Measurements from ENCODE around the gene FOXJ1. TPM values are rescaled to one million over a fixed set of nuclear protein-coding genes. Genes with fewer than 3 reads are reported as not detected.
A peak's percentile ranks its signal among the peaks of the same experiment; 100 is the strongest.

The FOXJ1 gene
- total RNA-seq, 8 experiments from 2014 or later = 0.41 to 83.2 (median 3.0) TPM

DNA sequence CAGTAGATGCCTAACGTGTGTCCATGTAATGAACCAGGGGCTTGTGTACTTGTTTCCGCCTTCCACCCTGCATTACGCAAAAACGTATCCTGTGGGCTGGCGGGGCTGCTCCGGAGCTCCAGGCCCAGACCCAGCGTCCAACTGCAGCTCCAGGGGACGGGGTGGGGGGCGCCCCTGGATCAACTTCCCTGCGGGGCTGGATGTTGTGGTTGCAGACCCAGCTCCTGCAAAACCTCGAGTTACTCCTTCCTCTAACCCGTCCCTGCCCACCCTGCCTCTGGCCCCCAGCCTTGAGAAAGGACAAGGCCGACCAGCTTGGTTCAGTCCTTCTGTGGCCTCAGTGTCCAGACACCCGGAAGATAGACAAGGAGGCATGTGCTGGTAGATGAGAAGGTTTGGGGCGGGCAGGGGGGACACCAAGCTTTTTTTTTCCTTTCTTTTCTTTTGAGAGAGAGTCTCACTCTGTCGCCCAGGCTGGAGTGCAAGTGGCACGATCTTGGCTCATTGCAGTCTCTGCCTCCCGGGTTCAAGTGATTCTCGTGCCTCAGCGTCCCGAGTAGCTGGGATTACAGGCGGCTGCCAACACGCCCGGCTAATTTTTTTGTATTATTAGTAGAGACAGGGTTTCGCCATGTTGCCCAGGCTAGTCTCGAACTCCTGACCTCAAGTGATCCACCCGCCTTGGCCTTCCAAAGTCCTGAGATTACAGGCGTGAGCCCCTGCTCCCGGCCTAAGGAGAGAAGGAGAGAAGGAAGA lies 36.7 kb downstream of the FOXJ1 start:
- in situ Hi-C loops (cut with MboI; ENCODE audit: low pct_unique_long_range_greater_than_20kb in 2 of 9, low sequenced_read_pairs in 9 of 9, unreplicated experiment in 9 of 9) = loop anchor here in 7 of 9 experiments (25.0 kb wide), 1 partner anchor 183 kb away; no protein-coding TSS in a partner anchor
- Histone ChIP-seq H3K4me3 (peak overlapping the region; percentile 50 to 86 (median 71)), H3K4me1 (replicated peaks in 1 of 2) (peaks cover 10 to 12% of the 10 kb centered on the region in 2 donors), H3K27ac (peak overlapping the region; percentile 94 to 95)
- ATAC-seq (replicated peaks in 6 of 8) = no peak
- 0 to 84% (median 69%) methylated on average over 1 to 18 of the region's 29 CpGs; no CpG with 5 or more reads in 7 of the 10 experiments for WGBS, 10 experiments

DNA sequence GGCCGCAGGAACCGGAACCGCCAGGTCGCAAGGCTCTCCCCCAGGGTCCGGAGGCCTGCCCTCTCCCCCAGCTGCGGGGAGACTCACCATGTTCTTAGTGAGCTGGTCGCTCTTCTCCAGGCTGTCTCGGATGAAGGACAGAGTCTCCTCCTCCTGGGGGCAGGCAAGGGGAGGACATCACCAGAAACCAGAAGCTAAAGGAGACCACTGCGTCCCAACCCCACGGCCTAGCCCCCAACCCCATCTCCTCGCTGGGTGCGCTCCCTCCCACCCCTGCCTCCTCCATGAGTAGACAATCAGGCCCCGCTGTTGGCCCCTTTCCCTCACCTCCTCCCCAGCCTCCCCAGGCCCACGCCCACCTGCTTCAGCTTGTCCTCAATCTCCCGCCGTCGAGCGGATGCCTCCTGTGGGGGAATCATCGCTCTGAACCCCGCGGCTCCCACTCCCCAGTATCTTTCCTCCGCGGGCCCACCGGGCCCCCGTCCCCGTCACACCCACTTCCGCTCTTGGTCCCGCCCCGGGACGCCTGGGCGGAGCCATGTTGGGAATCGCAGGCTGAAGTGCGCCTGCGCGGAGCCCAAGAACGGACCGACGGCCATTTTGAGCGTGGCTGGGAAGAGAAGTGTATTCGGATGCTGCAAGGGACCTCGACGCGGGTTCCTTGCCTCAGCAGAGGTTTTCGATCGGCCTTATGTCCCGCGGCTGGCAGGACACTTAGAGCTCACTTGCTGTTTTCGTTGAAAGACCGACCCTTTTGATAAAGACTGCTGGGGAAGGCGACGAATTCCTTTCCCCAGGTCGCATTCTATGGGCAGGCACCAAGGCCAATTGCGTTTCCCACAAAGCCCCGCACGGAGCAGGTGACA lies 37.5 kb downstream of the FOXJ1 start, which contains the start of gene EXOC7:
EXOC7 (minus strand) TSS at position 514 of the 866 bp plus-strand sequence; CDS start at position 419, 95 bp downstream.
- in situ Hi-C loops (cut with MboI; ENCODE audit: low pct_unique_long_range_greater_than_20kb in 2 of 9, low sequenced_read_pairs in 9 of 9, unreplicated experiment in 9 of 9) = loop anchor here in 7 of 9 experiments (25.0 kb wide), 1 partner anchor 184 kb away; no protein-coding TSS in a partner anchor
- ATAC-seq (replicated peaks in 6 of 8) = peak; percentile 79 to 95 (median 90)
- WGBS, 10 experiments = 0 to 8% (median 4%) methylated on average over 5 to 11 of the region's 55 CpGs; no CpG with 5 or more reads in 6 of the 10 experiments
- Histone ChIP-seq H3K4me1 (replicated peaks in 1 of 2) (peaks cover 10 to 12% of the 10 kb centered on the region in 2 donors), H3K27ac (peak within 1 kb of the TSS; percentile 94 to 95), H3K4me3 (peak within 1 kb of the TSS; percentile 50 to 86 (median 71))

DNA sequence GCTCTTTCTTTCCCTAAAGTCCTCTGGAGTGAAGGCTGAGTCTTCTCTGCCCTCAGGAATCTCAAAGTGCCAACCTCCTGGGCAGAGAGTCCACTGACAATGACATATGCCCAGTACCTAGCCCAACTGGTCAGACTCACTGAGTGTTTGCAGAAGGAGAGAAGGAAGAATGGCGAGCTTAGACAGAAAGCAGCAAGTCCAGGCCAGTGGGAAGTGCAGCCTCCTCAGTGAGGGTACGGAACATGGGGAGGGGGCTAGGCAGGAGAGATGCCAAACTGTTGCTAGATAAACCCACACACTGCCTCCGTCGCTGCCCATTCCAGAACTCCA lies 38.1 kb downstream of the FOXJ1 start:
- 0 to 20% (median 4%) methylated on average over 1 to 4 of the region's 4 CpGs; no CpG with 5 or more reads in 7 of the 10 experiments for WGBS, 10 experiments
- ATAC-seq (replicated peaks in 6 of 8) = peak in 3 of 8 experiments; percentile 5 to 15 (median 7)
- Histone ChIP-seq H3K4me3 (peak overlapping the region; percentile 50 to 86 (median 71)), H3K27ac (peak overlapping the region; percentile 94 to 95), H3K4me1 (replicated peaks in 1 of 2) (peaks cover 10 to 12% of the 10 kb centered on the region in 2 donors)
- in situ Hi-C loops (cut with MboI; ENCODE audit: low pct_unique_long_range_greater_than_20kb in 2 of 9, low sequenced_read_pairs in 9 of 9, unreplicated experiment in 9 of 9) = loop anchor here in 7 of 9 experiments (25.0 kb wide), 1 partner anchor 184 kb away; no protein-coding TSS in a partner anchor

DNA sequence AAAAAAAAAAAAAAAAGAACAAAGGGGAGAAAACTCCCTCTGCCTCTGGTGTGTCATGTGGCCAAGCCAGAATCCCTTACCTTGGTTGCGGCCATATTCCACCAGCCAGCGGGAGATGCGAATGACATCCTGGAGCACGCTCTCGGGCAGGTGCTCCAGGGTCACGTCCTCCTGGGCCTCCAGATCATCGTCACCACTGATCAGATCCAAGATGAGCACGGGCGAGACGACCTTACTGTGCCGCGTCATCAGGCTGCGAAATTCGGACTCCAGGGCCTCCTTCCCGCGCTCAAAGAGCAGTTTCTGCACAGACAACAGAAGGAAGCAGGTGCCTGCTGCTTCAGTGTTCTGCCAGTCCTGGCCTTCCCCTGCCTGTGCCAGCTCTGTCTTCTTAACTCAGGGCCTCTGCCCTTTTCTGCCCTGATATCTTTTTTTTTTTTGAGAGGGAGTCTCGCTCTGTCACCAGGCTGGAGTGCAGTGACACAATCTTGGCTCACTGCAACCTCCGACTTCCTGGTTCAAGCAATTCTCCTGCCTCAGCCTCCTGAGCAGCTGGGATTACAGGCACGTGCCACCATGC lies 43.2 kb downstream of the FOXJ1 start:
- Histone ChIP-seq H3K4me1 (replicated peaks in 1 of 2) (peaks cover 5% of the 10 kb centered on the region in 2 donors), H3K4me3 (no peak overlapping the region), H3K27ac (no peak overlapping the region)
- ATAC-seq (replicated peaks in 6 of 8) = no peak
- in situ Hi-C loops (cut with MboI; ENCODE audit: low pct_unique_long_range_greater_than_20kb in 2 of 9, low sequenced_read_pairs in 9 of 9, unreplicated experiment in 9 of 9) = no loop called here
- 68 to 100% (median 97%) methylated on average over 2 to 14 of the region's 19 CpGs; no CpG with 5 or more reads in 2 of the 10 experiments for WGBS, 10 experiments

DNA sequence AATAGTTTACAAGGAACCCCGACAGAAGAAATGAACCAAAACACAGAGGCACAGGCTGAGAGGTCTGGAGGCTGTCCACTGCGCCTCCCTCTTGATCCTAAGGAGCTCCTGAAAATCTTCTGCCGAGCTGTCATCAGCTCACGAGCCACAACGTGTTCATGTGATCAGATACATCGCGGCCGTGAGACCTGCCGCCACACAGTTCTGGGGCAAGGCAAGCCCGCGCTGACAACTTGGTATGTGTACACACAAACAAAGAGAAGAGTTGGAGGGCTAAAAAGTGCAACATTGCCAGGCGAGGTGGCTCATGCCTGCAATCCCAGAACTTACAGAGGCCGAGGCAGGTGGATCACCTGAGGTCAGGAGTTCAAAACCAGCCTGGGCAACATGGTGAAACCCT lies 45.1 kb downstream of the FOXJ1 start:
- H3K4me3 ChIP-seq = no peak overlapping the region
- in situ Hi-C loops (cut with MboI; ENCODE audit: low pct_unique_long_range_greater_than_20kb in 2 of 9, low sequenced_read_pairs in 9 of 9, unreplicated experiment in 9 of 9) = no loop called here
- peaks cover 0 to 10% of the 10 kb centered on the region in 2 donors for H3K4me1 ChIP-seq (replicated peaks in 1 of 2)
- ATAC-seq (replicated peaks in 6 of 8) = no peak
- no peak overlapping the region for H3K27ac ChIP-seq
- 89 to 100% (median 94%) methylated on average over 1 to 7 of the region's 13 CpGs; no CpG with 5 or more reads in 3 of the 10 experiments for WGBS, 10 experiments

DNA sequence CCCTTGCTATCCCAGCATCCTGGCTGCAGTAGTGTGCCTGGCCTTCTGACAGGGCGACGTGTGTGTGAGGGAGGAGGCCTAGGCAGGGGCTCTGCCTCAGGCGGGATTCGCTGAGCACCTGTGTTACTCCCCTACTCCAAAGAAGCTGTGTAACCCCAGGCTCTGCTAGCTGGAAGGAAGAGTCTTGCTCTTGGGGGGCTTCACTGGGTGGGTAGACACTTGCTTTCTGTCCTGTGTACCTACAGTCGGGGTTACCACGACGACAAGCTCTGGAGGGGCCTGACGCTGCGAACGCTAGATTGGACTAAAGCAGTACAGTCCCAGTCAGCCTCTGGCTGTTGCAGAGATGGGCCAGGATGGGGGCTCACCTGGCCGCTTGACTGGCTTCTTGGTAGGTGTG lies 47.0 kb downstream of the FOXJ1 start:
- 60 to 100% (median 96%) methylated on average over 3 to 8 of the region's 11 CpGs; no CpG with 5 or more reads in 5 of the 10 experiments for WGBS, 10 experiments
- Histone ChIP-seq H3K4me3 (no peak overlapping the region), H3K27ac (no peak overlapping the region), H3K4me1 (replicated peaks in 1 of 2) (peaks cover 0 to 28% of the 10 kb centered on the region in 2 donors)
- in situ Hi-C loops (cut with MboI; ENCODE audit: low pct_unique_long_range_greater_than_20kb in 2 of 9, low sequenced_read_pairs in 9 of 9, unreplicated experiment in 9 of 9) = no loop called here
- no peak for ATAC-seq (replicated peaks in 6 of 8)

DNA sequence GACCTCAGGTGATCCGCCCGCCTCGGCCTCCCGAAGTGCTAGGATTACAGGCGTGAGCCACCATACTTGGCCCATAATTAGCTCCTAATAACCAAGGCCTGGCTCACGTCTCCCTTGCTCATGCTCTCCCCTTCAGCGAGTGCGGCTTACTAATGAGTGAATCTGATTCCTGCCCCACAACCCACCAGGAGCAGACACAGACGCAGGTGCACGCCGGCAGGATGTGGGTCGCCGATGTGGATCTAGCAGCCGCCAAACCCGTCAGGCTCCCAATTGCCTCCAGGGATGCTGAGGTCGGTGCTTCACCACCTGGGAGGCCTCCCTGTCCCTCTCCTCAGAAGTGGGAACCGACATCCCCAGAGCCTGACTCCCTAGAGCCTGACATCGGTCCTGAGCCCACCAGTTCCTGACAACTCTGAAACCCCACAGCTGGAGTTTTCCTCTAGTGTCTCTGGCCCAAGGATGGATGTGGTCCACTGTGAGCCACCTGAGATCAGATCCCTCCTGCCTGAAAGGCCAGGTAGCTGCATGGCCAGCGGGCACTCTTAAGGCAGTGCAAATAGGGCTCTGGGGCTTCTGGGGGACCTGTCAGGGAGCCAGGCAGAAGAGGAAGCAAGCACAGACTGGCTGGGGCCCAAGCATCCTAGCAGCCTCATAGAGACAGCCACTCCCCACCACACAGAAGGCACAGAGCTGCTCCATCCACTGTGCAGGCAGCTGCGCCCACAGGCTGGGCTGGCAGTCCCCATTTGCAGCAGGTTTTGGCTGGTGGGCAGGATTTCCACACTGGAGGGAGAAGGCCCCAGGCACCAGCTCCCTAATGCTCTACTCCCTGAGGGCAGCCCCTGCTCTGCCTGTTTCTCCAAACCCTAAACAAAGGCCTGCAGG lies 48.3 kb downstream of the FOXJ1 start:
- no peak overlapping the region for H3K4me3 ChIP-seq
- H3K27ac ChIP-seq = no peak overlapping the region
- no peak for ATAC-seq (replicated peaks in 6 of 8)
- peaks cover 0 to 29% of the 10 kb centered on the region in 2 donors for H3K4me1 ChIP-seq (replicated peaks in 1 of 2)
- WGBS, 10 experiments = 100% methylated on average over 1 to 4 of the region's 20 CpGs; no CpG with 5 or more reads in 5 of the 10 experiments
- in situ Hi-C loops (cut with MboI; ENCODE audit: low pct_unique_long_range_greater_than_20kb in 2 of 9, low sequenced_read_pairs in 9 of 9, unreplicated experiment in 9 of 9) = no loop called here

DNA sequence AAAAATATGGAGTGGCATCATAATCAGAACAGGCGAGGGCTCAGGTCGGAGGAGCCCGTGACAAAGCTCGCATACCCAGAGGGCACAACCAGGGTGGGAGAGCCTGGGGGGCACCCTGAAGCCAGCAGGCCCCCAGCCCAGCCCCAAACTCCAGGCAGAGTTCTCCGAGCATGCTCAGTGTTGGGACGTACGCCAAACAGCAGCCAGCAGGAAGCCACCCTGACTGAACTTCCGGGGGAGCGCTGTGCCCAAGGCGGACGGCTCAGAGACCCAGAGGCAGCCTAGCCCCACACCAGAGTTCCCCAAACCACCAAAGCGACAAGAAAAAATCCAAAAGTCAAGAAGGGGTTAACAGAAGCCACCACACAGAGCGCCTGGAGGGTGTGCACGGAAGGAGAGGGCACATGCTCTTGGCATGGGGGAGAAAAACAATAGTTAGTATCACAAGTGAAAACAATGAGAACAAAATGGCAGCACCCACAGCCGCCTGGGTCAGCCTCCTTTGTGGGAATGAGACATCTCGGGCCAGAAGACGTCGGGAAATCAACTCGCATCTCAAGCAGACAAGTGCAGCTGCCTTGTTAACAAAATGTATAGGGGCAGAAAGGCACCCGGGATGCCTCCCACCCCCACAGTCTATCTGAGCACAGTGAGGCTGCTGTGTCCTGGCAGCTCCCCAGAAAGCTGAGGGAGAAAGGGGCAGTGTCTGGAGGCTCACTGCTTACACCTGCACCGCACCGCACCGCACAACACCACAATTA lies 49.3 kb downstream of the FOXJ1 start:
- Histone ChIP-seq H3K27ac (peak overlapping the region in 1 of 2 donors; percentile 84), H3K4me3 (no peak overlapping the region), H3K4me1 (replicated peaks in 1 of 2) (peaks cover 0 to 29% of the 10 kb centered on the region in 2 donors)
- WGBS, 10 experiments = 60 to 100% (median 71%) methylated on average over 1 to 13 of the region's 23 CpGs; no CpG with 5 or more reads in 1 of the 10 experiments
- in situ Hi-C loops (cut with MboI; ENCODE audit: low pct_unique_long_range_greater_than_20kb in 2 of 9, low sequenced_read_pairs in 9 of 9, unreplicated experiment in 9 of 9) = no loop called here
- ATAC-seq (replicated peaks in 6 of 8) = no peak

DNA sequence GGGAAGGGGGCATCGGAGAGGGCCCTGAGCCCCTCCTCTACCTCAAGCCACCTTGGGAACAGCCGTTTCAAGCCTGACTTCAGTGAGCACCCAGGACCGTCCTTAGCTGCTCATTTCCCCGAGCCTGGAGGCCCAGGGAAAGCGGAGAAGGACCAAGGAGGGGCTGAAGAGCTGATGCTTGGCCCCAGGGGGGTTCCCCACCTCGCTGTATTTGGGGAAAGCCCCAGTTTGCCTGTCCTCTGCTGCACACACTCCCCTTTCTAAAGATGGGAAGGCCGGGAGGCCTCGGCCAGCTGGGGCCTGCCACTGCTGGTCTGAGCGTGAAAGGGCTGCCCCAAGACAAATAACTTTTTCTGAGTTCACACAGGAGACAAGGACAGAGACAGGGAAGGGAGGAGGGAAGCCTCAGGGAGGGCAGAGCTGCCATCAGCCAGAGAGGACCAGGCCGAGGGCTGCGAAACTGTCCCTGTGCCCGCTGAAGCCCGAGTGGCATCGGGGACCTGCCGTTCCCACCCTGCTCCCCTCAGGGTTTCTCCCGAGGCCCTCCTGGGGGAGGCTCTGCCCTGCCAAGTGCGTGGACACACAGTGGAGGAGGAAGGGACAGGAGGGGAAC lies 50.4 kb downstream of the FOXJ1 start:
- 57 to 60% (median 58%) methylated on average over 1 to 7 of the region's 17 CpGs; no CpG with 5 or more reads in 7 of the 10 experiments for WGBS, 10 experiments
- H3K4me1 ChIP-seq (replicated peaks in 1 of 2) = peaks cover 0 to 29% of the 10 kb centered on the region in 2 donors
- no peak overlapping the region for H3K4me3 ChIP-seq
- in situ Hi-C loops (cut with MboI; ENCODE audit: low pct_unique_long_range_greater_than_20kb in 2 of 9, low sequenced_read_pairs in 9 of 9, unreplicated experiment in 9 of 9) = no loop called here
- peak overlapping the region in 1 of 2 donors; percentile 84 for H3K27ac ChIP-seq
- ATAC-seq (replicated peaks in 6 of 8) = peak in 5 of 8 experiments; percentile 39 to 88 (median 65)

DNA sequence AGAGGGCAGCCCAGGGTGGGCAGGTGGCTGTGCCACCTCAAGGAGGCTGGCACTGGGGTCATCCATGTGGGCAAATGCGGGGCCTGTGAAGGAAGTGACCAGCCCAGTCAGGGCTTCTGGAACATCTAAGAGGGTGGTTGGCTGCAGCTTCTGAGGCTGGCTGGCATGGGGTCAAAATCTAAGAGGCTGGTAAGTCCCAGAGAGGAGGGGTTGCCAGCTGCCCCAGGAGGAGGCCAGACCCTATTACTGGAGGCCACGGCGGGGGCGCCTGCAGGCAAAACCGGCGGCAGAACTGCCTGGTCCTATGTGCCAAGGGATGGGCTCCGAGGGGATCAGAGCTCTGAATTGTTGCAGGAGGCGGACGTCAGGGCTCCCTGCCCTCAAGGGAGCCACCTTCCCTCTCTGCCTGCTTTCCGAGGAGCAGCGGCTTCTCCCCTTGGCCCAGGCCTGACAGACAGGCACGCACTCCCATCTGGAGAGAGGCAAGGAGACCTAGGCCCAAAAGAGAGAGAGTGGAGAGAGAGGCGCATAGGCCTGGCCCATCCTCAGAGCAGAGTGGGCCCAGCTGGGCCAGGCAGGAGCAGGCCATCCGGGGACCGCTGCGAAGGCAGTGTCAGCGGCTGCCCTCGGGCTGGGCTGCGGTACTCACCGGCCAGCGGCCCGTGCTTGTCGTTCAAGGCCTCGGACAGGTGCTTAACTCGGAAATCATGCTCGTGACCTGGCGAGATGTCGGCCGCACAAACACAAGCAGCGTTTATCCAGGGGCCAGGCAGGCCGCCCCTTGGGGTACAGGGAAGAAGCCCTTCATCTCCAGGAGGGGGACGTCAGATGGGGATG lies 51.1 kb downstream of the FOXJ1 start:
- in situ Hi-C loops (cut with MboI; ENCODE audit: low pct_unique_long_range_greater_than_20kb in 2 of 9, low sequenced_read_pairs in 9 of 9, unreplicated experiment in 9 of 9) = no loop called here
- H3K27ac ChIP-seq = peak overlapping the region in 1 of 2 donors; percentile 84
- WGBS, 10 experiments = 80 to 100% (median 84%) methylated on average over 2 to 8 of the region's 32 CpGs; no CpG with 5 or more reads in 5 of the 10 experiments
- peaks cover 0 to 29% of the 10 kb centered on the region in 2 donors for H3K4me1 ChIP-seq (replicated peaks in 1 of 2)
- no peak overlapping the region for H3K4me3 ChIP-seq
- peak in 2 of 8 experiments; percentile 8 to 14 for ATAC-seq (replicated peaks in 6 of 8)
